GM13976 (cell line): Measurements from ENCODE around the gene SLC16A9.
A peak's percentile ranks its signal among the peaks of the same experiment; 100 is the strongest.

ENCODE experiments used
- DNase-seq: peaks from one replicate; pipeline ENCODE4 v3.0.0; 2012; ENCODE audit warnings: low spot score
- CTCF ChIP-seq: IDR thresholded peaks from 2 replicates; pipeline ENCODE4 v1.5.1; 2012; ENCODE audit warnings: borderline replicate concordance, mild to moderate bottlenecking; ENCODE audit not compliant: insufficient read depth; ENCODE audit errors: extremely low read depth, missing control alignments, control extremely low read depth
- in situ Hi-C: fragments of 300-500 bp; cut with MboI; formaldehyde crosslinking; loops from one replicate; pipeline ENCODE4 v1.12.0; 2022; ENCODE audit warnings: low sequenced_read_pairs, mixed read lengths, inconsistent platforms; ENCODE audit not compliant: unreplicated experiment

Gene SLC16A9

GRCh38 chr10:59709395-59710125 lies at the start of gene SLC16A9:
SLC16A9 (minus strand) TSS chr10:59709850; CDS start chr10:59684291, 25,559 bp downstream.
- DNase-seq = peak; percentile 87
- in situ Hi-C loops = no loop called here
- TF ChIP-seq CTCF = peak; percentile 35

- in situ Hi-C loops = no loop called here
- TF ChIP-seq CTCF = no peak
- no peak for DNase-seq
Measured at GRCh38 chr10:59757966-59758365, 48.3 kb upstream of the SLC16A9 start.

GRCh38 chr10:59754951-59755350 lies 45.3 kb upstream of the SLC16A9 start:
- TF ChIP-seq CTCF = no peak
- no peak for DNase-seq
- in situ Hi-C loops = no loop called here

GRCh38 chr10:59753267-59753666 lies 43.6 kb upstream of the SLC16A9 start, which contains the start of gene MRLN:
MRLN (minus strand) TSS chr10:59753455.
- in situ Hi-C loops = no loop called here
- no peak for TF ChIP-seq CTCF
- DNase-seq = no peak

- in situ Hi-C loops = no loop called here
- TF ChIP-seq CTCF = no peak
- DNase-seq = no peak
Measured at GRCh38 chr10:59752278-59752940, 42.8 kb upstream of the SLC16A9 start.

GRCh38 chr10:59750155-59750945 lies 40.7 kb upstream of the SLC16A9 start:
- in situ Hi-C loops = no loop called here
- no peak for TF ChIP-seq CTCF
- no peak for DNase-seq
